ENCODE results near the gene STON1.
"Not testable (repeated sequence)": the region's sequence is repeated elsewhere in the genome, so short reads cannot be mapped to it uniquely, and the experiment has no call there.

Gene STON1

DNA sequence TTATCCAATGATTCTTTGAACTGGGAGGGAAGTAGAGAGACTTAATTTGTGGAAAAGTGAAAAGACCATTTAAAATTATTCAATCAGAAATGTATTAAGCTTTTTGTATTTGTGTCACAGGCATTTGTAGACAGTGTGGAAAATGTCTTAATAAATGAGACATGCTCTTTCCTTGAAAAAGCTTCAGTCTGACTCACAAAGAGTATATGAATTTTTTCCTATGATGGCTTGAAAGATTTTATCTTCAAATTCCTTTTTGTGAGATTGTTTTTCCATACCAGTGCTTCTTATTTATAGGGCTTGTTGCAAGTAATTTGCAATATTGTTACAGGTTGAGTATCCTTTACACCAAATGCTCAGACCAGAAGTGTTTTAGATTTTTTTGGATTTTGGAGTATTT, 39.5 kb downstream of the STON1 start:
- no peak for DNase-seq (ENCODE audit: low read depth, low spot score)

DNA sequence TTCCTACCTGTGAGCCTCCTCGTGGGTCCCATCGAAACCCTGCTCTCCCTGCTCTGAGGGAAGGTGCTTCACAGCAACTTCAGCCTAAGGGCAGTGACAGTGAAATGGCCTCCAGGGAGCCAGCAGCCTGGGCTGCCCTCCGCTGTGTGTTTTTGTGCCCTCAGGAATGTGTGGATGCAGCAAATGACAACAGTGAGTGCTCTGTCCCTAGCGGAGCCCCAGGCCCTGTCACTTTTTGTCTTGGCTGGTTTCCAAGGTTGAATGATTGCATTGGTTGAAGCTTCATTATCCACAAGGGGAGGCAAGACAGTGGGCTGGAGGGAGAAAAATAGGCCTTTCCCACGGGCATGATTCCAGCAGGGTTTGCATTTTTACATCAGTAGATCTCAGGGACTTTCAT, 42.9 kb downstream of the STON1 start:
- no peak for DNase-seq (ENCODE audit: low read depth, low spot score)

DNA sequence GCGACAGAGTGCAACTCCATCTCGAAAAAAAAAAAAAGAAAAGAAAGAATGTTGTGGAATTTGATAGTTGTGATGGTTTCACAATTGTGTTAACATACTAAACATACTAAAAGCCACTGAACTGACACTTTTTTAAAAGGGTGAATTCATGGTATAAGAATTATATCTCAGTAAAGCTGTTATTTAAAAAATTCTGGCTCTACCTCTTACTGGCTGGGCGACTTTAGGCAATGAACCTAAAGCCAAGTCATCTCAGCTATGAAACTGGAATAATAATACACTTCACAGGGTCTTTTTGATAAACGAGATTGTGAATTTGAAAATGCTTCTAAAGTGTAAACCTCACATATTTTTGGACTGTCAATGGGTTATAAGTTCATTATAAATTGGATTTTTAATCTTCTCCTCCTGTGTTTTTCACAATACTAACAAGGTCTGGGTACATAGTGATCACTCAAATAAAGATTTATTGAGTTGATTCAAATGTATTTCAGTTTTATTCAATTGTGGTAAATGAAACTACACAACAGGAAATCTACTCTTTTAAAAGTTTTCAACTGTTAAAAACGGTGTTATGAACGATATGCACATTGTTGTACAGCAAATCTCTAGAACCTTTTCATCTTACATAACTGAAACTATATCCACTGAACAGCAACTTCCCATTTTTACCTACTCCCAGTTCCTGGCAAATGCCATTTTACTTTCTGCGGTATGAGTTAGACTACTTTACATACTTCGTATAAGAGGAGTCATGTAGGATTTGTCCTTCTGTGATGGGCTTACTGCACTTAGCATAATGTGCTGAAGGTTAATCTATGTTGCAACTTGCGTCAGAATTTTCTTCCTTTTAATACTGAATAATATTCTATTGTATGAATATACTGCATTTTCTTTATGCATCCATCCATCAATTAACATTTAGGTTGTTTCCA, 44.7 kb downstream of the STON1 start:
- no peak for DNase-seq (ENCODE audit: low read depth, low spot score)

DNA sequence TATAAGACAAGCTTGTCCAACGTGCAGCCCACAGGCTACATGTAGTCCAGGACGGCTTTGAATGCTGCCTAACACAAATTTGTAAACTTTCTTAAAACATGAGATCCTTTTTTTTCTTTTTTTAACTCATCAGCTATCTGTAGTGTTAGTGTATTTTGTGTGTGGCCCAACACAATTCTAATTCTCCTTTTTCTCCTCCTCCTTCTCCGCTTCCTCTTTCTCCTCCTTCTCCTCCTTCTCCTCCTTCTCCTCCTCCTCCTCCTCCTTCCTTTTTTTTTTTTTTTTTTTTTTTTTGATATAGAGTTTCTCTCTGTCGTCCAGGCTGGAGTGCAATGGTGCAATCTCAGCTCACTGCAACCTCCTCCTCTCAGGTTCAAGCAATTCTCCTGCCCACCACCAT, 48.4 kb downstream of the STON1 start:
- DNase-seq (ENCODE audit: low read depth, low spot score), result no peak

DNA sequence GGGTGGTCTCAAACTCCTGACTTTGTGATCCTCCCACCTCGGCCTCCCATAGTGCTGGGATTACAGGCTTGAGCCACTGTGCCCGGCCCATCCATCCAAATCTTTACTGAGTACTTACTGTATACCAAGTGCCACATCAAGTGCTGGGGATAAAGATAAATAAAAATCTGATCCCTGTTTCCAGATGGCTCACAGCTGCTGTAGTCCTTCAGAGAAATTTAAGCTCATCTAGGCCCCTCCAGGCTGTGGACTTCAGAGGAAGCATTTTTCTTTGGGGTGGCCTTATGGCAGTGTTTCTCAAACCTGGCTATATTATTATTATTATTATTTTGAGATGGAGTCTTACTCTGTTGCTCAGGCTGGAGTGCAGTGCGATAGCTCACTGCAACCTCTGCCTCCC, 54.0 kb downstream of the STON1 start:
- DNase-seq (ENCODE audit: low read depth, low spot score), result no peak

DNA sequence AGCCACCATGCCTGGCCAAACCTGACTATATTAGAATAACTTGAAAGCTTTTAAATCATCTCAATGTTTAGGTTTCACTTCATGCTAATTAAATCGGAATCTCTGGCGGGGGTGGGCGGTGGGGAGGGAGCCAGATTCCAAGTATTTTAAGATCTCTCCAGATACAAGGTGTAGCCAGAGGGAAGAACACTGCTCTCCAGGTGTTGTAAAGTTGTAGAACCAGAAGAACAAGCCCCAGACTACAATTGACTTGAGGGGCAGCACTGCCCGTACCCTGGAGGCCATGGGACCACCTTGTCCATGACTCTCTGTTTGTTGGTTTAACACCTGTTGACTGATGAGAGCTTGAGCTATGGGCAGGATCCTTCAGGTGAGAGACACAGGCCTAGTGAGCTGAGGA, 54.6 kb downstream of the STON1 start:
- DNase-seq (ENCODE audit: low read depth, low spot score), result no peak

DNA sequence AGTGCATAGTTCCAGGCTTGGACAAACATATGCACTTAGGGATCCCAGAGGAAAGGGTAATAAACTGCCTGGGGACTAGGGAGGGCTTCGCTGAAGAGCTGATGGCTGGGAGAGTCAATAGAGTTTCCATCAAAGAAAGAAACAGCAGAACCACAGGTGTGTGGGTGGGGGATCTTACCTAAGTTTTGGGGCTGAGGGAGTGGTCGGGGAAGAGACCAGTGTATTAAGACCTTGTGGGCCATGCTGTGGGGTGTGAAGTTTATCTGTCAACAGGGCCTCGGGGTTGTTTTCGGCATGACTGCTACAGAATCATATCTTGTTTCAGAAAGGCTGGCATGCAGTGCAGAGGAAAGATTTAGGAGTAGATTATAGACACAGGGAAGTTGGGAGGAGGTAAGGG, 56.5 kb downstream of the STON1 start:
- no peak for DNase-seq (ENCODE audit: low read depth, low spot score)

DNA sequence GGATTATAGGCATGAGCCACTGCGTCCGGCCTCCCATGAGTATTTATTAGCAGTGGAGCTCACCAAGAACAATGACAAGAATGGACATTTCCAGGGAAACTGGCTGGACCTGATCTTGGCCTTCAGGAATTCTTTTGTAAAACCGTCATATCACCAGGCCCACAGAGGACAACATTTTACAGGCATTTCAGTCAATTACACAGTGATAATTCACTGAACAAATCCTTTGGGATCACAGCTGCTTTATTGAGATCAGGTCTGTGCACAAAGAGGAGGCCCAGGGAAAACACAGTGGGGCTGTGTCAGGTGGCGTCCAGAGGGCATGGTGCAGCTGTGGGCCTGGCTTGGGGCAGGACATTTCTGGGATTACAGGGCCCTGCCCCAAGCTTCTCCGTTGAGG, 57.6 kb downstream of the STON1 start:
- DNase-seq (ENCODE audit: low read depth, low spot score), result no peak

DNA sequence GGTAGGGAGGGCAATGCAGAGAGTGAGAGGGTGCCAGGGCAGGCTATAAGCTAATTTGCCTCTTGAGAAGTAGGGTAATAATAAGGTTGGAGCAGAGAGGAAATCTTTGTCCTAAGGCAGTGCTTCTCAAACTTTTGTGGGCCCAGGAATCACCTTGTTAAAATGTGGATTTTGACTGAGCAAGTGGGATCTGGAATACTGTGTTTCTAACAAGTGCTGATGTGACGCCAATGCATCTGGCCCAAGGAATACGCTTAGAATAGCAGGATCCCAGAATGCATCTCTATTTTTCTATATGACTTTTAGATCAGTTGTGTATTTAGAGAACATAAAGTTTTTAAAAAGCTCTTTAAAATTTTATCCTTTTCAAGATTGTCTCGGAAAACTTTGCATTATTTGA, 58.0 kb downstream of the STON1 start:
- no peak for DNase-seq (ENCODE audit: low read depth, low spot score)

DNA sequence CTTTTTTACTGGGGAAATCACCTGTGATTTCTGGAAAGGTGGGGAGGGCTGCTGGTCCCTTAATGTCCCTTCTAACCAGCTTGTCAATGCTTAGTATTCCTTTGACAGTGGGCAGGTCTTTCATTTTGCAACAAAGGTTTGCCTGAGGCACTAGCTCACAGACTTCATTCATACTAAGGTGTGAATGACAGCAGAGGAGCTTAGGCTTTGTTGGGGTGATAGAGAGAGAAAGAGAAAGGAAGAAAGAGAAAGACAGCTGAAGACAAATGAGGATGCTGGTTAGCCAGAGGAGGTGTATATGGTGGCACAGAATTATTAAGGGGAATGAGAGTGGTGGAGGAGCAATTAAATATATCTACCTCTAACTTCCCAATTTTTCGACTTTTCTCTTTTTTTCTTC, 58.8 kb downstream of the STON1 start:
- DNase-seq (ENCODE audit: low read depth, low spot score), result no peak

DNA sequence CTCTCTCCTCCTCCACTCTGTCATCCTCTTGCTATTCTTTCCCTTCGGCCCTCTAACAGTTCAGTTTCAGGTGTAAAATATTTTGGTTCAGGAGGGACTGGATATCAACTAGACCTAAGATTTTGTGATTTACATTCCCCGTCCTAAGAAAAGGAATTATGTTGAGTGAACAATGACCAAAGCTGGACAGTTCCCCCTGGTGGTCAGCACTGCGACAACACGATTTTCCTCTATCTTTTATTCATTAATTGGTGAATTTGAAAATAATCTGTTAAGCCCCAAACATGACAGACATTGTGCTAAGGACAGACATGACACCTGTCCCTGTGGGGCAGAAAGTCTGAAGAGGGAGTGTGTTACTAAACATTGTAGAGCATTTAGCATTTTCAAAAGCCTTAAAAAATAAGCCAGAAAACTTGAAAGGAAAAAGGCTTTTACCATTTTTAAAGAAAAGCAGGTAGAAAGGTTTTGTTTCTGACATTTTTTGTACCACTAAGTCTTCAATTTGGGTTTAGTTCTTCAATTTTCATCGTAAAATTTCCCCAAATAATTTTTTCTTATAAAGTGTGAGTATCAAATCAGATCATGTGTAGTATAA, 59.3 kb downstream of the STON1 start:
- no peak for DNase-seq (ENCODE audit: low read depth, low spot score)

DNA sequence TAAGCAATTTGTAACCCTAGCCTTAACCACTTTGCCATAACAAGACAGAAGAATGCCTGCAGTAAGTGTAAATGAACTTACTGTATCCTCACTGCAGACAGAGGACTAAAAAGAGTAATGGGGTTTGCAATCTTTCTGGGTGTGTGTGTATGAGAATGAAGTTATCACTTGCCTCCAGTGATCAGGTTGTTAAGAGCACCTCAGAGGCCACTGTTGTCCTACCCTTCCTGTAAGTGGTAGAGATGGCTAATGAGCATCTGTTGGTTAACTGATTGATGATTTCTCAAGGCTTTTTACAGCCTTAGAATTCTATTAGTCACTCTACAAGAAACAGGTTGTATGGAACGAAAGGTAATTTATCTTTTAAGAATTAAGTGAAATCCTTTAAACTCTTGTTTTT, 60.1 kb downstream of the STON1 start:
- DNase-seq (ENCODE audit: low read depth, low spot score), result no peak

DNA sequence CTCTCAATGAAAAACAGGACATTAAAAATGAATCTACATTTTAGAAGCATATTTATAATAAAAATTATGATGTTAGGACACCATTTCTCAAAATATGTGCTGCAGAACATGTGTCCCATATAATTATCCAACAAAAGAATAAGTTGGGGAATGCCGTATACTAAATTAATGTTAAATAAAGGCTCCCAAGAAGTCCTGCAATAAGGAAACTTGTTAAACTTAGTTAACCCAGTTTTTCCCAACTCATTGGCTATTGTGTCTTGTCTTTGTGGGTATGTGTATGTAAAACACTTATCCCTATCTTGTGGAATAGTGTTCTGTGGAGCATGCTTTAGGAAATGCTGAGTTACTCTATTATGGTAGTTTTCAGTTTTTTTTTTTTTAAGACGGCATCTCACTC, 62.1 kb downstream of the STON1 start:
- no peak for DNase-seq (ENCODE audit: low read depth, low spot score)

DNA sequence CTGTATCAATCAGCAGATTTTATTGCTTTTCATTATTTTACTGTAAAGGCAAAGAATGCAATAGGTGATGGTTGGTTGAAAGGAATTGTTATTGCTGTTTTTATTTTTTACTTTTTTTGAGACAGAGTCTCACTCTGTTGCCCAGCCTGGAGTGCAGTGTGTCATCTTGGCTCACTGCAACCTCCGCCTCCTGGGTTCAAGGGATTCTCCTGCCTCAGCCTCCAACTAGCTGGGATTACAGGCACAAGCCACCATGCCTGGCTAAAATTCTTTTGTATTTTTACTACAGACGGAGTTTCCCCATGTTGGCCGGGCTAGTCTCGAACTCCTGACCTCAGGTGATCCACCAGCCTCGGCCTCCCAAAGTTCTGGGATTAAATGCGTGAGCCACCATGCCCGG, 66.8 kb downstream of the STON1 start:
- DNase-seq (ENCODE audit: low read depth, low spot score), result not testable (repeated sequence)

DNA sequence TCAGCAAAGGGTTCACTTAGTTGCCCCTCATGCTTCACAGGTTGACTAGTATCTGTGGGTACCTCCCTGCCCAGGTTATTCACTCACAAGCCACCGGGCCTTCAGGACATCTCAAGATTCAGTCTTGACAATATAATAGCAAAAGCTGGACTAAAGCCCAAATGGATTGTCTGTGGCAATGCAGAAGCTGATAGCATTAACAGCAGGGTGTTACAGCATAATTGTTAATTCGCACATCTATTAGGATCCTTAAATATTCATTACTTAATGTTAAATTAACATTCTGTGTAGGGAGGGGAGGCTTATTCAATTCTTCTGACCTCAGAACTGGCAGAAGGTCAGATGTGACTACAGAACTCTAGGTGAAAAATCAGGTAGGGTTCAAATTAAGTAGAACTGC, 67.5 kb downstream of the STON1 start:
- DNase-seq (ENCODE audit: low read depth, low spot score), result no peak

DNA sequence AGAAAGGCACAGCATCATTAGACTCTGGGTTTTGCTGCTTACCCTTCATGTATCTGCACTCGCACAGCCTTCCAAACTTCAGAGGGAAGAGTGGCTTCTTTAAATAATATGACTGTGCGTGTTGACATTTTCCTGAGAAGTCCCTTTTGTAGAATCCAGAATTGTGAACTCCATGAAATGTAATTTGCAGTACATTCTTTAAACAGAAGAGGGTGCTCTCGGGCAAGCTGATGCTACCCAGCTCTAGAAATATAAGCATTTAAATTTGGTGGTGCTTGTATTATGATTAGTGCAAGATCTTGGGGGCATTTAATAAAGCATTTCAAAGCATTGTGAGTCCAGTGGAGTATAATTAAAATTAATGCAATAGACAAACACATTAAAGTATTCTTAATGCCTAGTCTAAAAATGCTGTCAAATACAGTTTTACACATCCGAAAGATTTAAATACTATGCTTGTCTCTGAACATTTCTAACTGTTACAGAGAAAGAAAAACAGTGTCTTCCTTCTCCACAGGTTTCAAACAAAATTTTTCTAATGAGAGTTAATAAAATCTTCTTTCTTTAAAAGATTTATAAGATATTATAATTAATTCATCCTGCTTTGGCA, 70.4 kb downstream of the STON1 start:
- DNase-seq (ENCODE audit: low read depth, low spot score), result no peak

DNA sequence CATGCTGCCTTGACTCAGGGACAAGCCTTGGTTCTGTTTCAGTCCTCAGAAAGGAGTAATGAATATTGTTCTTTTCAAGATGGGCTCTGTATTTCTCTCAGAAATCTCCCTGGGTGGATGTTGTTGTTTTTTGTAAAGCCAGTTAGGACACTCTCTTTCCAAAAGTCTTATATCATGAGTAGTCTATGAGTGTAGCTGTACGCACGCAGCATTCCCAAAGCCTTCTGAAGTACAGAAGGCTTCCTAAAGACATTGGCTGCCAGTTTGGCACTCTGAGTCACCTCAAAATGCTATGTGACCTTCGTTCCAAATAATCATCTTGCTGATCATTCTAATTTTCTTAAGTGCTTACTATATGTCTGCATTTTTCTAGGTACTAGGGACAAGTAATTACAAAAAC, 71.0 kb downstream of the STON1 start:
- no peak for DNase-seq (ENCODE audit: low read depth, low spot score)

DNA sequence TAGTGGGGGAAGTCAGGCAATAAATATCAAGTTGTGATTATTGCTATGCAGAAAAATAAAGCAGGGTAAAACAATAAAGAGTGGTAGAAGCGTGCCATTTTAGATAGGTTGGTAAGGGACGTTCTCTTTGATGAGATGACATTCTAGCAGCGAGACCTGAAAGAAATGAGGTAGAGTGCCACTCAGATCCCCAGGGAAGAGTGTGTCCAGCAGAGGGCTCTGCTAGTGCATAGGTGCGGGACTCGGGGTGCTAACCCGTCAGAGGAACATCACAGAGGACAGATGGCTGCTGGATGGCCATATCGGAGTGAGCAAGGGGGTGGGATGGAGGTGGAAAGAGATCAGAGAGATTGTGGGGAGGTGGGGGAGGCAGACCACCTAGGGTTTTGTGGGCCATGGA, 71.4 kb downstream of the STON1 start:
- DNase-seq (ENCODE audit: low read depth, low spot score), result no peak

DNA sequence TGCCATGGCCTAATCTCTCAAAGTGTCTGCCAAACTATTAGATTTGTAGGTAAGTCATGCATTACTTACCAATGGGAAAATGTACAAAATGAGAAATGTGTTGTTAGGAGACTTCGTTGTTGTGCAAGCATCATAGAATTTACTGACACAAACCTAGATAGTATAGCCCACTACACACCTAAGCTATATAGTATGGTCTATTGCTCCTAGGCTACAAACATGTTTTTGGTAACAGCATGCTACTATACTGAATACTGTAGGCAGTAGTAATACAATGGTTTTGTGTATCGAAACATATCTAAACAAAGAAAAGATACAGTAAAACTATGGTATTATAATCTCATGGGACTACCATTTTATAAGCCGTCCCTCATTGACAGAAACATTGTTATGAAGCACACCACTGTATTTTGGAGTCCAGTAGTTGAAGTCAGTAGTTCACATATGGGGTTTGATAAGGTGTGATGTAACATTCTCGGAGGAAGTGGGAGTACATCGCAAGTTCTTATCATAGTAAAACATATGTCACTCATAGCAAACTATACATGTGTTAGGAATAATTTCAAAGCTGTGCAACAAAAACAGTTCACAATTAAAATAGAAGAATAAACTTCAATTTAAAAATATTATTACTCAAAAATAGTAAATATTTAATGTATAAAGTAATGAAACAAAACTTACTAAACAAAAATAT, 75.7 kb downstream of the STON1 start:
- no peak for DNase-seq (ENCODE audit: low read depth, low spot score)

DNA sequence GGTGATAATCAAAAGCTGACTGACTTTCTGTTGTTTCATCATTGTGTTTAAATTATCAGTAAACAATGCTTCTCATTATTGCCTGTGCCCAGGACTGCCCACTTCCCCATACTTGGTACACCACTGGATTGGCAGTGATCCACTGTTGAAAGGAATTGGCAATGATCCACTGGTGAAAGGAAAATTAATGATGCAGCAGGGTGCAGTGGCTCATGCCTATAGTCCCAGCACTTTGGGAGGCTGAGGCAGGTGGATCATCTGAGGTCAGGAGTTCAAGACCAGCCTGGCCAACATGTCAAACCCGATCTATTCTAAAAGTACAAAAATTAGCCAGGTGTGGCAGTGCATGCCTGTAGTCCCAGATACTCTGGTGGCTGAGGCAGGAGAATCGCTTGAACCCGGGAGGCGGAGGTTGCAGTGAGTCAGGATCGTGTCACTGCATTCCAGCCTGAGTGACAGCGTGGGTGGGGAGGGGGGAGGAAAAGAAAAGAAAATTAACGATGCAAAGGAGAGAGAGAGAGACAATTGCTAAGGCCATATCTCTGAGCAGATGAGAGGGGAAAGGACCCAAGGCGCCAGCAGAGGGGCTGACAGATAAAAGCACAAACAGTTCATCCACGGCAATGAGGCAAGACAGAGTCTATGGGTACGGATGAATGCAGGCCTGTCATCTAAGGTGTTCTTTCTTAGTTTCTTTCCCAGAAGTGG, 77.5 kb downstream of the STON1 start:
- no peak for DNase-seq (ENCODE audit: low read depth, low spot score)

DNA sequence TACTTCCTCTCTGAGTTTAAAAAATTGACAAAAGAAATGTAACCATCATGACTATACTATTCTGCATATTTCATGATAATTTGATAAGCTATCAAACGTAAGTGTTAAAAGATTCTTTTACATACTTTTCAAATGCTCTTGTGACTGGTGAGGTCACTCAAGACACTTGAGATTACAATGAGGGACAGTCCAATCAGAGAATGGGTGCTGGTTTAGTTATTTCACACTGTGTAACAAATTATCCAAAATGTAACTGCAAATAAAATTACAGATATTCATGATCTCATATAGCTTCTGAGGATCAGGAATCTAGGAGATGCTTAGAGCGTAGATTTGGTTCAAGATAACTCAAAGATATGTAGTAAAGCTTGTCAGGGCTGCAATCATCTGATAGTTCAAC, 83.3 kb downstream of the STON1 start:
- DNase-seq (ENCODE audit: low read depth, low spot score), result no peak

DNA sequence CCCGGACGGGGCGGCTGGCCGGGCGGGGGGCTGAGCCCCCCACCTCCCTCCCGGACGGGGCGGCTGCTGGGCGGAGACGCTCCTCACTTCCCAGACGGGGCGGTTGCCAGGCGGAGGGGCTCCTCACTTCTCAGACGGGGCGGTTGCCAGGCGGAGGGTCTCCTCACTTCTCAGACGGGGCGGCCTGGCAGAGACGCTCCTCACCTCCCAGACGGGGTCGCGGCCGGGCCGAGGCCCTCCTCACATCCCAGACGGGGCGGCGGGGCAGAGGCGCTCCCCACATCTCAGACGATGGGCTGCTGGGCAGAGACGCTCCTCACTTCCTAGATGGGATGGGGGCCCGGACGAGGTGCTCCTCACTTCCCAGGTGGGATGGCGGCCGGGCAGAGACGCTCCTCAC, 84.6 kb downstream of the STON1 start:
- not testable (repeated sequence) for DNase-seq (ENCODE audit: low read depth, low spot score)
